Lung (tissue), 12 donors: ENCODE results near the gene DHDH. TPM values are rescaled to one million over a fixed set of nuclear protein-coding genes. Genes with fewer than 3 reads are reported as not detected.
A peak's percentile ranks its signal among the peaks of the same experiment; 100 is the strongest.

Experiments used
- ATAC-seq: fragments of 200-7000 bp; cut with Tn5 transposase; one replicate; pipeline ENCODE4 v1.9.1; 2020; ENCODE audit warnings: moderate number of reproducible peaks; ENCODE audit not compliant: insufficient read depth, low FRiP score
- DNase-seq, 3 donors: peaks; one replicate each; pipeline ENCODE4 v3.0.0-alpha.2; 2013 to 2017
- H3K27ac ChIP-seq, 2 donors: one replicate each; pipeline ENCODE4 v1.5.1; 2013; ENCODE audit warnings: mild to moderate bottlenecking in 2 of 2, moderate library complexity in 2 of 2, control low read depth in 1 of 2, inconsistent platforms in 1 of 2, low read depth in 1 of 2, low read length in 1 of 2
- H3K27me3 ChIP-seq, 3 donors: one replicate each; pipeline ENCODE4 v1.5.1; 2013; ENCODE audit warnings: low read length in 2 of 3; ENCODE audit not compliant: control insufficient read depth in 3 of 3, insufficient read depth in 3 of 3
- H3K36me3 ChIP-seq, 4 donors: one replicate each; pipeline ENCODE4 v1.5.1; 2013; ENCODE audit warnings: low read length in 4 of 4, mild to moderate bottlenecking in 1 of 4, moderate library complexity in 1 of 4; ENCODE audit not compliant: control insufficient read depth in 4 of 4, insufficient read depth in 4 of 4
- H3K4me1 ChIP-seq, 5 donors: one replicate each; pipeline ENCODE4 v1.5.1; 2013; ENCODE audit warnings: low read length in 5 of 5, mild to moderate bottlenecking in 2 of 5, moderate library complexity in 1 of 5; ENCODE audit not compliant: control insufficient read depth in 5 of 5, insufficient read depth in 5 of 5
- H3K4me3 ChIP-seq: one replicate; pipeline ENCODE4 v1.5.1; 2013; ENCODE audit warnings: mild to moderate bottlenecking, control low read depth, moderate library complexity
- H3K9ac ChIP-seq, 2 donors: one replicate each; pipeline ENCODE4 v1.5.1; 2013; ENCODE audit warnings: low read length in 2 of 2, control low read depth in 1 of 2; ENCODE audit not compliant: insufficient read depth in 1 of 2
- H3K9me3 ChIP-seq, 4 donors: one replicate each; pipeline ENCODE4 v1.5.1; 2013; ENCODE audit warnings: low read length in 3 of 4, mild to moderate bottlenecking in 1 of 4, moderate library complexity in 1 of 4; ENCODE audit not compliant: control insufficient read depth in 4 of 4, insufficient read depth in 3 of 4
- WGBS, 2 donors: extraction: QIAGEN DNeasy Blood & Tissue Kit; methylation state at CpG; one replicate each; pipeline ENCODE4 v1.1.7; 2013; 5-methylcytosine and 5-hydroxymethylcytosine counted together
- polyA plus RNA-seq, 2 donors: library from polyadenylated mRNA; stranded (reverse); fragments of 200-250 nt; gene quantifications; one replicate each; pipeline ENCODE4 v1.2.1, GENCODE V29; 2013
- total RNA-seq, 2 donors: library from RNA; depleted of rRNA in 1 of 2; stranded (reverse); fragments of >200 nt in 1 of 2; gene quantifications; one replicate each; pipeline ENCODE4 v1.2.1, GENCODE V29; 2014 to 2021
- TF ChIP-seq, protein P1 (sequence below): IDR thresholded peaks from 2 replicates; pipeline ENCODE4 v1.5.1; 2012; ENCODE audit warnings: mild to moderate bottlenecking; ENCODE audit errors: control extremely low read depth, extremely low read depth
- donor health status: control.
- donor health status: control.
- donor health status: Bipolar disorder and iron deficiency.
- donor health status: healthy.
- donor health status: DM: yes; HTN: yes; CAD: no.

The DHDH gene
- total and polyA plus RNA-seq, 4 donors, result 0.51 to 6.0 (median 1.9) TPM

DNA sequence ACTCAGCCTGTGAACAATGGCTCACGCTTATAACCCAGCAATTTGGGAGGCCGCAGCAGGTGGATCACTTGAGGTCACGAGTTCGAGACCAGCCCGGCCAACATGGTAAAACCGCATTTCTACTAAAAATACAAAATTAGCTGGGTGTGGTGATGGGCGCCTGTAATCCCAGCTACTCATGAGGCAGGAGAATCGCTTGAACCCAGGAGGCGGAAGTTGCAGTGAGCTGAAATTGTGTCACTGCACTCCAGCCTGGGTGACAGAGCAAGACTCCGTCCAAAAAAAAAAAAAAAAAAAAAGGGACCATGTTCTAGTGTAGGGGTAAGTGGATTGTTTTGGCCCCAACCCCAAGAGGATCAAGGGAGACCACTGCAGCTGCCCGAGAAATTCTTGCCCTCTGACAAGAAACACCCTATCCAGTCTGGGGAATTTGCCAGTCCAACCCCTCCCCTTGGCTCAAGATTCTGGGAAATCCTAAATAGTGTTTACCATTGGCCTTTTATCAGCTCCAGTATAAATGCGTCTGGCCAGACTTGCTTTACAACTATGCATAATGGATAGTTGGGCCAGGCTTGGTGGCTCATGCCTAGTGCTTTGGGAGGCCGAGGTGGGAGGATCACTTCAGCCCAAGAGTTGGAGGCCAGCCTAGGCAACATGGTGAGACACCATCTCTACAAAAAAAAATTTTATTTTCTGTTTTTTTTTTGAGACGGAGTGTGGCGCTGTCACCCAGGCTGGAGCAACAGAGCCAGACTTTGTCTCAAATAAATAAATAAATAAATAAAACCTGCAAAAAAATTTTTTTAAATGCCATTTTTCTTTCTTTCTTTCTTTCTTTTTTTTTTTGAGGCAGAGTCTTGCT is 5.1 kb upstream of the DHDH start:
- Histone ChIP-seq H3K36me3 (no peaks in the 10 kb centered on the region), H3K9ac (no peak overlapping the region), H3K4me3 (no peak overlapping the region), H3K27me3 (peaks cover 0 to 4% (median 3%) of the 10 kb centered on the region in 3 donors), H3K4me1 (peaks cover 0 to 3% (median 0%) of the 10 kb centered on the region in 5 donors), H3K27ac (peak overlapping the region in 1 of 2 donors; percentile 60), H3K9me3 (no peaks in the 10 kb centered on the region)
- DNase-seq (peak; percentile 63 to 83 (median 82)), ATAC-seq (peak; percentile 37)
- TF ChIP-seq, protein P1, sequence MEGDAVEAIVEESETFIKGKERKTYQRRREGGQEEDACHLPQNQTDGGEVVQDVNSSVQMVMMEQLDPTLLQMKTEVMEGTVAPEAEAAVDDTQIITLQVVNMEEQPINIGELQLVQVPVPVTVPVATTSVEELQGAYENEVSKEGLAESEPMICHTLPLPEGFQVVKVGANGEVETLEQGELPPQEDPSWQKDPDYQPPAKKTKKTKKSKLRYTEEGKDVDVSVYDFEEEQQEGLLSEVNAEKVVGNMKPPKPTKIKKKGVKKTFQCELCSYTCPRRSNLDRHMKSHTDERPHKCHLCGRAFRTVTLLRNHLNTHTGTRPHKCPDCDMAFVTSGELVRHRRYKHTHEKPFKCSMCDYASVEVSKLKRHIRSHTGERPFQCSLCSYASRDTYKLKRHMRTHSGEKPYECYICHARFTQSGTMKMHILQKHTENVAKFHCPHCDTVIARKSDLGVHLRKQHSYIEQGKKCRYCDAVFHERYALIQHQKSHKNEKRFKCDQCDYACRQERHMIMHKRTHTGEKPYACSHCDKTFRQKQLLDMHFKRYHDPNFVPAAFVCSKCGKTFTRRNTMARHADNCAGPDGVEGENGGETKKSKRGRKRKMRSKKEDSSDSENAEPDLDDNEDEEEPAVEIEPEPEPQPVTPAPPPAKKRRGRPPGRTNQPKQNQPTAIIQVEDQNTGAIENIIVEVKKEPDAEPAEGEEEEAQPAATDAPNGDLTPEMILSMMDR, result no peak
- WGBS, 2 donors, result 65 to 81% methylated on average over 14 to 15 of the region's 15 CpGs

DNA sequence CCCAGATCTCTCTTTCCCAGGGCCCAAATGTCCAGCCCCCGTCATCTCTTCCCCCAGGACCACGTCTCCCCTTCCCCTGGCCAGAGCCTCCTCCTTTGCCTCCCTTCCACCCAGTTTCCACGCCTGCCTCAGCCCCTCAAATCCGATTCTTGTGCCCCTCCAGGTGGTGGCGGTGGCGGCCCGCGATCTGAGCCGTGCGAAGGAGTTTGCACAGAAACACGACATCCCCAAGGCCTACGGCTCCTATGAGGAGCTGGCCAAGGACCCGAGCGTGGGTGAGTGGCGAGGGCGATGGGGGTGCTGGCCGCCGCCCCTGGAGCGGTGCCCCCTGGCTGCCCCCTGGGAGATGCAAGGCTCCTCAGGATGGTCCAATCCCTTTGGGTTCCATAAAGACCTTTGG is 1.3 kb downstream of the DHDH start:
- H3K9ac ChIP-seq, result no peak overlapping the region
- DNase-seq, result no peak
- H3K9me3 ChIP-seq, result no peaks in the 10 kb centered on the region
- no peaks in the 10 kb centered on the region for H3K36me3 ChIP-seq
- TF ChIP-seq, protein P1, result no peak
- peaks cover 0 to 4% (median 3%) of the 10 kb centered on the region in 3 donors for H3K27me3 ChIP-seq
- no peak for ATAC-seq
- no peak overlapping the region for H3K4me3 ChIP-seq
- WGBS, 2 donors, result 89% methylated on average over 19 of the region's 19 CpGs
- H3K27ac ChIP-seq, result no peak overlapping the region
- H3K4me1 ChIP-seq, result peaks cover 0 to 10% (median 0%) of the 10 kb centered on the region in 5 donors

DNA sequence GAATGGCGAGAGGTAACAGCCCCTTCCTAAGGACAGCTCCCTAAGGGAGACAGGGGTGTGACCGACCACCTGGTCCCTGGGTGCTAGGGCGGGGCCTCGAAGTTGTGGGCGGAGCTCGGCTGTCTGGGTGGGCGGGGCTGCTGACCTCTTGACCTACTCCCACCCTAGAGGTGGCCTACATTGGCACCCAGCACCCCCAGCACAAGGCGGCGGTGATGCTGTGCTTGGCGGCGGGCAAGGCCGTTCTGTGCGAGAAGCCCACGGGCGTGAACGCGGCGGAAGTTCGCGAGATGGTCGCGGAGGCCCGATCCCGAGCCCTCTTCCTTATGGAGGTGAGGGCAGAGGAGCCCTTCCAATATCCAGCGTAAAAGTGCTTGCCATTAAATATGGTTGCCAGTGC is 2.4 kb downstream of the DHDH start:
- DNase-seq, result no peak
- TF ChIP-seq, protein P1, result no peak
- H3K9me3 ChIP-seq, result peaks cover 0 to 4% (median 0%) of the 10 kb centered on the region in 4 donors

More for the DNA sequence above, 2.4 kb downstream of the DHDH start:
- Histone ChIP-seq H3K4me3 (no peak overlapping the region), H3K27me3 (peaks cover 0 to 4% (median 3%) of the 10 kb centered on the region in 3 donors), H3K27ac (no peak overlapping the region), H3K36me3 (no peaks in the 10 kb centered on the region), H3K4me1 (peaks cover 0 to 10% (median 0%) of the 10 kb centered on the region in 5 donors), H3K9ac (no peak overlapping the region)
- 94 to 97% methylated on average over 25 of the region's 25 CpGs for WGBS, 2 donors
- no peak for ATAC-seq
